HG03103 (cell line): ENCODE measurements around the gene ING2.

Experiments used
- ATAC-seq: cut with Tn5 transposase; IDR thresholded peaks from one replicate; pipeline ENCODE4 v1.9.1; 2021; ENCODE audit warnings: low read depth; ENCODE audit not compliant: unreplicated experiment

ING2 gene

DNA sequence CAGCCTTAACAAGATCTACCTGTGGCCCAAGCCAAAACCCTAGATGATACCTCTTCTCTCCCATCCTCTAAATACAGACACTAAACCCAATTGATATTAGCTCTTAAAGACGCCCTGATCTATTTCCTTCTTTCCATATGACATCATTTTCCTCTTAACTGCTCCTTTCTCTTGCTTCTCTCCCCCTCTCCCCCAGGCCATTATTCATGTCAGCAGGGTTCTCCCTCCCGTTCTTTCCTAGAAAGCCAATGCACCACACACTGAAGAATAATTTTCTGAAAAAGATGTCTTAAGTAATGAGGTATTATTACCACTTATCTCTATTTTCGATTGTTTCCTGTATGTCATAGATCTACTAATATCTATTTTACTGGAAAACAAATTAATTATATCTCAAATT, 9.7 kb upstream of the ING2 start:
- no peak for ATAC-seq

- ATAC-seq = no peak
These were observed 5.5 kb upstream of the ING2 start for GRCh38 chr4:183499389-183499788.

DNA sequence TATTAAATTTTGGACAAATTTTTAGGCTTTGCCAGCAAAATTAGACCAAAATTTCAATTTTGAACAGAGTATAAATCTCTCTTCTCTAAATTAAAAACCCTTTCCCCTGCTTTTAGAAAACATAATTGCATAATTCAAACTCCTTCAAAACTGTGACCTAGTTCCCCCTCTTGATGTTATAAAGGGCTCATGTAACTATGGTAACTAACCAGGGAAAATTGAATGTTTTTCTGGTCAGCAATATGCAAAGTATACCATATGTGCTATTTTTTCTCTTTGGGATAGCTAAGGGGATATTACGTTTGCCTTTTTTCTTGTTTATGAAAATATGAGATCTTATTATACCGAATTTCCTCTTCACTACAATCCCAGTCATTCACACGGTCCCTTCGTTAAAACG, 5.1 kb upstream of the ING2 start:
- no peak for ATAC-seq

- peak; percentile 1 for ATAC-seq
These were observed 1.3 kb upstream of the ING2 start for GRCh38 chr4:183503497-183504063.

DNA sequence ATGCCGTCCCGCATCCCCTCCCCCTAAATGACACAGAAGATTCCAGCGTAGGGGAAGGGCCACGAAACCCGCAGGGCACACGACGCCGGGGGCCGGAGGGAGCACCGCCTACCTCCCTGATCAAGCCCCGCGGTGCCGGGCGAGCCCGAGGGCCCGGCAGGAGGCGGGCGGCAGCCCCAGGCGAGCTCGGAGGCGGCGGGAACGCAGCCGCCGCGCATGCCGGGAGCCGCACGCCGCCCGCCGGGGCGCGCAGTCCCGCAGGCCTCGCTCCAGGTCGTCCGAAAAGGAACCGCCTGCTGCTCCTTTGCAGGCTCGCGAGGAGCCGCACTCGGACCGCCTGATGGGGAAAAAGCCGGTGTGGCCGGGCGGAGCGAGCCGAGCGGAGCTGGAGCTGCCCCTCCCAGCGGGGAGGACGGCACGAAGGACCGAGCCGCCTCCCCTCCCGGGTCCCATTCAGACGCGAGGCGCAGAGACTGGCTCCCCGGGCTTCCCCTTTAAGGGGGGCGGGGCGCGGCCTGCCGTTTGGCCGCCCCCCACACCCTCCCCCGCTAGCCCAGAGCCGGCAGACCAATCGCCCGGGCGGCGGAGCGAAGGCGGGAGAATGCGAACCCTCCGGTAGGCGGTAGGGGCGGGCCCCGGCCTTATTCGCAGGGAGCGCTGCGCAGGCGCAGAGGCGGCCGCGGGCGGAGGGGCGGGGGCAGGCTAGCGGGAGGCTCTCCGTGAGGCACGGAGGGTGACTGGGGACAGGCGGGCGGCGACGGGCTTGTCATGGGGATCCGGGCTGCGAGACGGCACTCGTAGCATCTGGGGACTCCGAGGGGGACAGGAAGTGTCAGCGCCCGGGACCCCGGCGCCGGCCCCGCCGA, 561 bp upstream of the ING2 start:
- peak; percentile 58 for ATAC-seq

DNA sequence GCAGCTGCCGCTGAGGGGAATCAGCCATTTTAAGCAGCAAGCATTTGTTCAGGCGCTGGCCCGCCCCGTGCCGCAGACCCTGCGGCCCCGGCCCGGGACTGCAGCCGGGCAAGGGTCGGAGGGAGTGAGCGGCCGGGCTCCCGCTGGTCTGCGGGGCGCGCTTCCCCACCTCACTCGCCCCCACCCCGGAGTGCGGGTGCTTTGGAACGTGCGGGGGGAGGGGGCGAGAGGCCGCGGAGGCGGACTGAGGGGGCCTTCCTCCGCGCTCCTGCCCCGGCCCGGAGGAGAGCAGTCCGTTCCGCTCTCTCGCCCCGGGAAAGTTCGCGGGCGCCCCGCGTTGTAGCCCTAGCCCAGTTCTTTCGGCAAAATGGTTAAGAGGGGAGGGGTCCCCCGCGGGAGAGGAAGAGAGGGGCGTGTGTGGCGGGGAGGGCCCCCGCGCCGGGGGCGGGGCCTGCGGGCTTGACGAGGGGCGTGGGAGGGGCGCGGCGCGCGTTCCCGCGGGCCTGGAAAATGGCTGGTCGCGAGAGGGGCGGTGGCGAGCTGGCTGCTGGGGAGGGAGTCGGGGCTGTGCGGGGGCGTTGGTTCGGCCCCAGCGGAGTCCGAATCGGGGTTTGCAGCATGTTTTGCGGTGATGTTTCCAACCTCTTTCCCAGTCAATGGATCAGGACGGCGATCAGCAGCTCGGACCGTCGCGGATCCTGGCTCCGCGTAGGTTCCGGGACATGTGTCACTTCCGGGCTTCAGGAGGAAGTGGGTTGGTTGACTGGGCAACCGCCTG, 942 bp downstream of the ING2 start:
- ATAC-seq = peak; percentile 37

- no peak for ATAC-seq
These were observed 1.5 kb downstream of the ING2 start for GRCh38 chr4:183506389-183506735.

DNA sequence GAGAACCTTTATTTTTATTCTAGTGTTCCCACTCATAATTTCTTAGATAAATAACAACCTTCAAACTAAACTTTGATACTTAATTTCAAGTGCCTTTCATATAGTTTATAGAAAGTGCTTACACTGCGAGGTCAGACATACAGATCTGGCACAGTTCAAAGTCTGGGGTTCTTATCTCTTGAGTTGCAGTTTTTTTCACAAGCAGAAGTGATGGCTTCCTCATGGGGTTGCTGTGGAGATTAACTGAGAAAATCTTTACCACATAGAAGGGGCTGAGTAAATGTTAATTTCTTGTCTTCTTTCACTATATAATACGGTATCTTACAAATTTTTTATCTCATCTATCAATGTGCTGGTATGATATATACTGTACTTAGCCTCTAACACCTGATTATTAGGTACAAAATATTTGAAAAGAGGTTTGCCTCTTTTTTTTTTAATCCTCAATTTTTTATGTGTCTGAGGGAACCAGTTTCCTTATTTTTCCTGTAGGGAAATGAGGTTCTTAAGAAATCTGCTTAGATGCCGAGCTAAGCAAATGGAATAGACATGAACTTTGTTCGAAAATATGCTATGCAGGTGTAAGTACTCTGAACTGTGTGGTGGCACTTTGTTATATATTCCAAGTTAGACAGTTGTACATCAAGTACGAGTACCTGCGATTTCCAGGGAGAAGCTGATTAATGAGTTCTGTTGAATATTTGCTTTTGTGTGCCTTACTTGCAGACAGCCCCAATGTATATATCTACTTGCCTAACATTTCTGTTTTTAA, 3.3 kb downstream of the ING2 start:
- ATAC-seq = no peak

DNA sequence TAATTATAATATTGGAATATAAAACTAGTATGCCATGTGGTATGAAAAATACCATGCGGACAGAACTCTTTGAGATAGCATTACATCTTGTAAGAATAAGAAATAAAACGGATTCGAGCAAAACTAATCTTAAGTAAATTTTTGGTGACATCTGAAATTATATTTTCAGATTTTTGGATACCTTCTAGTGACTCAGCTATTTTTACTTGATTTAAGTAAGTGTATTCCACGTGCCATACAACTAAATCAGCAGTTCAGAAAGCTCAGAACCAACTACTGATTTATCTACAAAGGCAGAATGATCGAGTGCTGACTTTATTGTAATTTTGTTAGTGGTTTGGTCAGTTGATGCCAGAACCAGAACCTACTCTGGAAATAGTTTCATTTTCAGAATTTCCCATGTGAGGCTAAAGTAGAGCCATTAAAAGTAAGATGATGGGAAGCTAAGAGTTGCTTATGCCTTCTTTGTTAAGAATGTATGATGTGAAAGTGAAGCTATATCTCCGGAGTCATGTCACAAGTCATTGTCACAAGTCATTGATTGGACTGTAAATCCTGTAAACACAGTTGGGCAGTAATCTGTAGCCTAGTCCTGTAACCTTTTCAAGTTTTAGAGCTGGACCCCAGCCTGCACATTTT, 4.0 kb downstream of the ING2 start:
- no peak for ATAC-seq

GRCh38 chr4:183515411-183515810, 10.6 kb downstream of the ING2 start:
- ATAC-seq = no peak

DNA sequence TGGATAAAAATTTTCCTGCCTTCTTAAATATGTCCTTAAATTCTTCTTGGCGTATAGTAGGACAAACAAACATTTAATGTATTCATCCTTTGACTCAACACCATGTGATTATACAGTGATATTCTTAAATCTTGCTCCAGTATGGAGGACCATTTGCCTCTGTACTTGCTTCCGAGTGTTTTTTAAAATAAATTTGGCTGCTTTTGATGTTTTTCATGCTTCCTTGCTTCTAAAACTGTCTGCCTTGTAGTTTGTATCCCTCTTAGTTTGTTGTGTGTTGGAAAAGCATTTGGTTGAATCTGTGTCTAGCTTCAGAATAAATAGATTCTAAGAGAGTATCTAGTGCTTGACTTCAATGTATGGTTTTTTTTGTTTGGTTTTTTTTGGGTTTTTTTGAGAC, 12.3 kb downstream of the ING2 start:
- no peak for ATAC-seq

DNA sequence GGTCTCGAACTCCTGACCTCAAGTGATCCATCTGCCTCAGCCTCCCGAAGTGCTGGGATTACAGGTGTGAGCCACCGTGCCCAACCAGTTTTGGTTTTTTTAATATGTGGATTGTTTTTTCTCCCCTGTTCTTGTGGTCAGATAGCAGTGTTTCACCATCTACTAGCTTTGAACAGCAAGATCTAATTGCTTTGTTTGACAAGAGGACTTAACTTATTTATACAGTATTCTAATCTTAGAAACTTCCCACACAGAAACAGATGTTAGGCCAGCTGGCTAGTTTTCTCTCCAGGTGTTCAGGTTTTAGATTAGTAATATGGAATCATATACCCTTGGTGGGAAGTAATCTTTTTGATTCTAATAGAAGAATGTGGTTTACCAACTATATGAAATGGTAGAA, 12.9 kb downstream of the ING2 start:
- ATAC-seq = no peak

GRCh38 chr4:183522821-183523220, 18.0 kb downstream of the ING2 start:
- ATAC-seq = no peak

DNA sequence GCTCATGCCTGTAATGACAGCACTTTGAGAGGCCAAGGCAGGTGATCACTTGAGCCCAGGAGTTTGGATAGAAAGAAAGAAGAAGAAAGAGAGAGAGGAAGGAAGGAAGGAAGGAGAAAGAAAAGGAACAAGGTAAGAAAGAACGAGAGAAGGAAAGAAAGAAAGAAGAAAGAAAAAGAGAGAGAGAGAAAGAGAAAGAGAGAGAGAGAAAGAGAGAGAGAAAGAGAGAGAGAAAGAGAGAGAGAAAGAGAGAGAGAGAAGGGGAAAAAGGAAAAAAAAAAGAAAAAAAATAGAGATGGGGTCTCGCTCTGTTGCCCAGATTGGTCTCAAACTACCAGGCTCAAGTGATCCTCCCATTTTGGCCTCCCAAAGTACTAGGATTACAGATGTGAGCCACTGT, 22.5 kb downstream of the ING2 start:
- ATAC-seq = no peak

- ATAC-seq = no peak
These were observed 28.0 kb downstream of the ING2 start for GRCh38 chr4:183532821-183533220.

DNA sequence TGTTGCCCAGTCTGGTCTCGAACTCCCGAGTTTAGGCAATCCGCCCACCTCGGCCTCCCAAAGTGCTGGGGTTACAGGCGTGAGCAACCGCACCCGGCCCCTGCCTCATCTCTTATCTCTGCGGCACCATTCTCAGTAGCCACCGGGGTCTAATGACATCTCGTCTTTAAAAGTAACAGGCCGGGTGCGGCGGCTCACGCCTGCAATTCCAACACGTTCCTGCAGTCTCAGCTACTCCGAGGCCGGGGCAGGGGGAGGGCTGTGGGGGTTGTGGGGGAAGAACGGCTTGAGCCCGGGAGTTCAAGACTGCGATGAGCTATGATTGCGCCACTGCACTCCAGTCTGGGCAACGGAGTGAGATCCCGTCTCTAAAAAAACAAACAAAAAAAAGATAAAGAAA, 28.8 kb downstream of the ING2 start:
- ATAC-seq = no peak

- ATAC-seq = no peak
These were observed 35.7 kb downstream of the ING2 start for GRCh38 chr4:183540410-183541009.

GRCh38 chr4:183541010-183541751, 36.3 kb downstream of the ING2 start:
- no peak for ATAC-seq

DNA sequence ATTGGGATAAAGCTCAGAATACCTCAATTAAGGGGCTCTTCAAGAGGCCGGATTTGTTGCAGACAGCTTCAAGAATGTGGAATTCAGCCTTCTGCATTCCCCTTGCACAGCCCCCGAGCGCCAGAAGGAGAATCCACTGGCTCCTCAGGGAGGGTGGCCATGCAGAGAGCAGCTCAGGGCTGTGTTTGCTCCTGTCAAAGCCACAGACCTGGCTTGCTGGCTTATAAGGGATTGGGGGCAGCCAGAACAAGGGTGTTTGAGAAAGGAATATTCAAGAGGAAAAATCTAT, 36.8 kb downstream of the ING2 start:
- no peak for ATAC-seq

DNA sequence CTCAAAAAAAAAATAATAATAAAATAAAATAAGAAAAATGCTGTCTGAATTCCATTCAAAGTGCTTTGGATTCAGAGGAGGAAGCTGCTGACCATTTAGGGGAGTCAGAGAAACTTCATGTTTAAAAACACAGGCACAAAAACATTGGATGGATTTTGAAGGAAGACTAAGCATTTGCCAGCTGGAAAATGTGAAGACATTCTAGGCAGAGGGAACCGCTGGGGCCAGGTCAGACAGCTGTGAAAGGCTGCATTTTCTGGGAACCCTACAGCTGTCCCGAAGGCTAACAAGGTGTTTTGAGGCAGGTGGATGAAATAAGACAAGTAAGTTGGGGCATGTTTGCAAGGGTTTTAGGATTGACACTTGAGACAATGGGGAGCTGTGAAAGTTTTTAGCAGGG, 38.6 kb downstream of the ING2 start:
- ATAC-seq = no peak
